ENCODE results near the gene EXOC6B. TPM values are rescaled to one million over a fixed set of nuclear protein-coding genes. Genes with fewer than 3 reads are reported as not detected.

Gene EXOC6B
- total and polyA plus RNA-seq, 10 of the 15 experiments (the other 5 are each of a cell fraction or from before 2014, with no cell fraction given), result 0.23 to 2.2 (median 1.2) TPM

DNA sequence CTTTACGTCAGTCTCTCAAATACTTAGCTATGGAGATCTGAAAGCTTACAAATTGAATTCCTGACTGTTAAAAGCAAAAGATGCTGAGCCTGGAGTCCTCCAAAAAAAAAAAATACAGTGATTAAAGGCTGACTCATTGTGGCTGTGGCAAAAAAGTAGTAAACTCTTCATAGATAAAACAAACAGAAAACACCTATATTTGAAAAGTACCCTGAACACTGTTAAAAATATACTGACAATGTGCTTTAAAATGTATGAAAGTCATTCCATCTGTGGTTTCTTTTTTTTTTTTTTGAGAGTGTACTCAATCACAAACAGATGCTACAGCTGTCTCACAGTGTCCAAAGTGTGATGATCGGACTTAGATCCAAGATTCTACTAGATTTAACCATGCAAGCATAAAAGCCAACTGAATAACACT, 410.6 kb downstream of the EXOC6B start:
- DNase-seq (ENCODE audit: low read depth, low spot score) (no peak), FAIRE-seq (no peak), ATAC-seq (no peak)
- H3K79me2 ChIP-seq (ENCODE audit: control insufficient read depth, insufficient read depth, low read length), result no peaks in the 10 kb centered on the region
- H3K36me3 ChIP-seq (ENCODE audit: control insufficient read depth in 2 of 2, insufficient read depth in 2 of 2, low read length in 1 of 2), result no peaks in the 10 kb centered on the region
- H4K20me1 ChIP-seq (ENCODE audit: control insufficient read depth, insufficient read depth), result no peaks in the 10 kb centered on the region
- in situ Hi-C loops (cut with MboI), result no loop called here
- POLR2A ChIA-PET, result no interaction called here
- intact Hi-C loops (cut with micrococcal nuclease; ENCODE audit: unreplicated experiment), result no loop called here
- RAD21 ChIA-PET (ENCODE audit: unreplicated experiment), result no interaction called here
- no peaks in the 10 kb centered on the region for H3K27me3 ChIP-seq (replicated peaks in 1 of 2; ENCODE audit: control insufficient read depth in 2 of 2, insufficient read depth in 2 of 2, low read length in 1 of 2)
- no peaks in the 10 kb centered on the region for H3K9me3 ChIP-seq (replicated peaks; ENCODE audit: control insufficient read depth, insufficient read depth, low read length)
- no peak overlapping the region for H3K27ac ChIP-seq (ENCODE audit: control insufficient read depth, insufficient read depth)
- CTCF ChIA-PET, result no interaction called here
- SMC1A ChIA-PET (ENCODE audit: uncharacterized antibody, unreplicated experiment), result no interaction called here
- BruUV-seq (replicated peaks), result no TSS peak
- WGBS (ENCODE audit: insufficient coverage, insufficient replicate concordance, low lambda C conversion rate, missing lambda C conversion rate), result 64% methylated on average over 2 of the region's 2 CpGs
- H3K4me3 ChIP-seq, result no peak overlapping the region
- no peaks in the 10 kb centered on the region for H3K4me1 ChIP-seq (ENCODE audit: control insufficient read depth, insufficient read depth, low read length)
- H3K9ac ChIP-seq (ENCODE audit: control insufficient read depth, insufficient read depth, low read length), result no peak overlapping the region
- no peak overlapping the region for H3K4me2 ChIP-seq (ENCODE audit: control insufficient read depth, insufficient read depth)
- H2AFZ ChIP-seq (ENCODE audit: control insufficient read depth, low read depth, low read length), result no peak overlapping the region
- TF ChIP-seq PAX8 (IDR thresholded peaks at IDR 0.05) (no peak), BCL11A (IDR thresholded peaks at IDR 0.05; ENCODE audit: low read depth, low read length) (no peak), MTA3 (IDR thresholded peaks at IDR 0.05; ENCODE audit: borderline replicate concordance, low read length) (no peak), SREBF1 (IDR thresholded peaks at IDR 0.05; ENCODE audit: low read length) (no peak), YY1 (IDR thresholded peaks at IDR 0.05; ENCODE audit: low read depth, low read length) (no peak), NFIC (IDR thresholded peaks at IDR 0.05; ENCODE audit: low read depth, low read length) (no peak)
- TF ChIP-seq, protein P1, sequence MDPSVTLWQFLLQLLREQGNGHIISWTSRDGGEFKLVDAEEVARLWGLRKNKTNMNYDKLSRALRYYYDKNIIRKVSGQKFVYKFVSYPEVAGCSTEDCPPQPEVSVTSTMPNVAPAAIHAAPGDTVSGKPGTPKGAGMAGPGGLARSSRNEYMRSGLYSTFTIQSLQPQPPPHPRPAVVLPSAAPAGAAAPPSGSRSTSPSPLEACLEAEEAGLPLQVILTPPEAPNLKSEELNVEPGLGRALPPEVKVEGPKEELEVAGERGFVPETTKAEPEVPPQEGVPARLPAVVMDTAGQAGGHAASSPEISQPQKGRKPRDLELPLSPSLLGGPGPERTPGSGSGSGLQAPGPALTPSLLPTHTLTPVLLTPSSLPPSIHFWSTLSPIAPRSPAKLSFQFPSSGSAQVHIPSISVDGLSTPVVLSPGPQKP (IDR thresholded peaks at IDR 0.05; ENCODE audit: low read depth, low read length), result no peak
- TF ChIP-seq, protein P2, sequence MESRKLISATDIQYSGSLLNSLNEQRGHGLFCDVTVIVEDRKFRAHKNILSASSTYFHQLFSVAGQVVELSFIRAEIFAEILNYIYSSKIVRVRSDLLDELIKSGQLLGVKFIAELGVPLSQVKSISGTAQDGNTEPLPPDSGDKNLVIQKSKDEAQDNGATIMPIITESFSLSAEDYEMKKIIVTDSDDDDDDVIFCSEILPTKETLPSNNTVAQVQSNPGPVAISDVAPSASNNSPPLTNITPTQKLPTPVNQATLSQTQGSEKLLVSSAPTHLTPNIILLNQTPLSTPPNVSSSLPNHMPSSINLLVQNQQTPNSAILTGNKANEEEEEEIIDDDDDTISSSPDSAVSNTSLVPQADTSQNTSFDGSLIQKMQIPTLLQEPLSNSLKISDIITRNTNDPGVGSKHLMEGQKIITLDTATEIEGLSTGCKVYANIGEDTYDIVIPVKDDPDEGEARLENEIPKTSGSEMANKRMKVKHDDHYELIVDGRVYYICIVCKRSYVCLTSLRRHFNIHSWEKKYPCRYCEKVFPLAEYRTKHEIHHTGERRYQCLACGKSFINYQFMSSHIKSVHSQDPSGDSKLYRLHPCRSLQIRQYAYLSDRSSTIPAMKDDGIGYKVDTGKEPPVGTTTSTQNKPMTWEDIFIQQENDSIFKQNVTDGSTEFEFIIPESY (IDR thresholded peaks at IDR 0.05), result no peak

Measured in GM12878 (cell line).